ENCODE results near the gene SOBP.
"Not testable (repeated sequence)": the region's sequence is repeated elsewhere in the genome, so short reads cannot be mapped to it uniquely, and the experiment has no call there.

The SOBP gene

GRCh38 chr6:107550906-107551305 is 61.0 kb downstream of the SOBP start:
- TF ChIP-seq CTCF (conservative IDR thresholded peaks at IDR 0.05; ENCODE audit: low read depth, low read length) = no peak
- DNase-seq (ENCODE audit: low read depth) = no peak
- no peak overlapping the region for H3K4me3 ChIP-seq (ENCODE audit: low read depth, low read length)

GRCh38 chr6:107553121-107553520 is 63.2 kb downstream of the SOBP start:
- not testable (repeated sequence) for DNase-seq (ENCODE audit: low read depth)

GRCh38 chr6:107554326-107554725 is 64.4 kb downstream of the SOBP start:
- H3K4me3 ChIP-seq (ENCODE audit: low read depth, low read length) = no peak overlapping the region
- no peak for DNase-seq (ENCODE audit: low read depth)
- no peak for TF ChIP-seq CTCF (conservative IDR thresholded peaks at IDR 0.05; ENCODE audit: low read depth, low read length)

More at GRCh38 chr6:107553121-107553520, 63.2 kb downstream of the SOBP start:
- not testable (repeated sequence) for H3K4me3 ChIP-seq (ENCODE audit: low read depth, low read length)

GRCh38 chr6:107554918-107555317 is 65.0 kb downstream of the SOBP start:
- no peak overlapping the region for H3K4me3 ChIP-seq (ENCODE audit: low read depth, low read length)
- no peak for TF ChIP-seq CTCF (conservative IDR thresholded peaks at IDR 0.05; ENCODE audit: low read depth, low read length)
- DNase-seq (ENCODE audit: low read depth) = no peak

GRCh38 chr6:107555449-107555848 is 65.5 kb downstream of the SOBP start:
- H3K4me3 ChIP-seq (ENCODE audit: low read depth, low read length) = no peak overlapping the region
- DNase-seq (ENCODE audit: low read depth) = no peak
- TF ChIP-seq CTCF (conservative IDR thresholded peaks at IDR 0.05; ENCODE audit: low read depth, low read length) = no peak

GRCh38 chr6:107556082-107556481 is 66.2 kb downstream of the SOBP start:
- H3K4me3 ChIP-seq (ENCODE audit: low read depth, low read length) = no peak overlapping the region
- TF ChIP-seq CTCF (conservative IDR thresholded peaks at IDR 0.05; ENCODE audit: low read depth, low read length) = no peak
- DNase-seq (ENCODE audit: low read depth) = no peak

GRCh38 chr6:107557698-107558097 is 67.8 kb downstream of the SOBP start:
- DNase-seq (ENCODE audit: low read depth) = no peak
- H3K4me3 ChIP-seq (ENCODE audit: low read depth, low read length) = no peak overlapping the region
- TF ChIP-seq CTCF (conservative IDR thresholded peaks at IDR 0.05; ENCODE audit: low read depth, low read length) = no peak

GRCh38 chr6:107560657-107561056 is 70.7 kb downstream of the SOBP start:
- peak; percentile 40 for DNase-seq (ENCODE audit: low read depth)
- no peak overlapping the region for H3K4me3 ChIP-seq (ENCODE audit: low read depth, low read length)
- no peak for TF ChIP-seq CTCF (conservative IDR thresholded peaks at IDR 0.05; ENCODE audit: low read depth, low read length)

All from choroid plexus epithelial cell (primary cell).